Calu3 (cell line): ENCODE measurements around the gene GDPD2. TPM values are rescaled to one million over a fixed set of nuclear protein-coding genes. Genes with fewer than 3 reads are reported as not detected.

Source experiments
- BruUV-seq: library from RNA; stranded (reverse); fragments of 400-500 nt; replicated peaks from 2 replicates; lab custom pipeline; 2021; lab: Mats Ljungman, UMichigan
- CTCF ChIA-PET: fragments of 300-600 bp; sonication (Branson Sonifier 250); formaldehyde crosslinking; loops from one replicate; lab custom pipeline; 2022; ENCODE audit warnings: antibody characterized with exemption; lab: Charles Lee
- DNase-seq: peaks from one replicate; pipeline ENCODE4 v3.0.0; 2022
- H3K27ac Mint-ChIP-seq: one replicate; pipeline ENCODE4 v1.8.0; 2022; ENCODE audit warnings: mixed read lengths; ENCODE audit not compliant: unreplicated experiment
- H3K27me3 Mint-ChIP-seq: one replicate; pipeline ENCODE4 v1.8.0; 2022; ENCODE audit warnings: mixed read lengths; ENCODE audit not compliant: unreplicated experiment
- H3K36me3 Mint-ChIP-seq: one replicate; pipeline ENCODE4 v1.8.0; 2022; ENCODE audit warnings: mild to moderate bottlenecking, moderate library complexity, mixed read lengths; ENCODE audit not compliant: insufficient read depth, unreplicated experiment
- H3K4me1 Mint-ChIP-seq: one replicate; pipeline ENCODE4 v1.8.0; 2022; ENCODE audit warnings: mild to moderate bottlenecking, low read depth, mixed read lengths; ENCODE audit not compliant: unreplicated experiment
- H3K4me3 Mint-ChIP-seq: one replicate; pipeline ENCODE4 v1.8.0; 2022; ENCODE audit warnings: mild to moderate bottlenecking, low read depth, moderate library complexity, mixed read lengths; ENCODE audit not compliant: unreplicated experiment
- H3K9me3 Mint-ChIP-seq: one replicate; pipeline ENCODE4 v1.8.0; 2022; ENCODE audit warnings: low read depth, mixed read lengths; ENCODE audit not compliant: unreplicated experiment
- CTCF ChIP-seq: fragments of 200-600 bp; IDR thresholded peaks from one replicate; pipeline ENCODE4 v1.8.0; 2022; ENCODE audit warnings: antibody characterized with exemption; ENCODE audit not compliant: unreplicated experiment
- intact Hi-C: fragments of 100-400 bp; cut with micrococcal nuclease; formaldehyde crosslinking; loops from one replicate; pipeline ENCODE4 v1.10.0; 2022; ENCODE audit not compliant: unreplicated experiment
- total RNA-seq: library from RNA; stranded (reverse); gene quantifications from 2 replicates; pipeline ENCODE4 v1.2.3, GENCODE V29; 2022

GDPD2 gene
- total RNA-seq, 1 experiment from 2014 or later, result not detected

- no TSS peak for BruUV-seq
- peaks cover 27% of the 10 kb centered on the region for H3K4me1 Mint-ChIP-seq
- TF ChIP-seq CTCF, result no peak
- DNase-seq, result no peak
- H3K9me3 Mint-ChIP-seq, result peaks cover 2% of the 10 kb centered on the region
- H3K4me3 Mint-ChIP-seq, result peak overlapping the region; percentile 99
- no peaks in the 10 kb centered on the region for H3K27me3 Mint-ChIP-seq
- peak overlapping the region; percentile 76 for H3K27ac Mint-ChIP-seq
- H3K36me3 Mint-ChIP-seq, result peaks cover 52% of the 10 kb centered on the region
- intact Hi-C loops, result loop anchor here (5.0 kb wide), 1 partner anchor 214 kb away; no protein-coding TSS in a partner anchor
- CTCF ChIA-PET, result interaction anchor here (1.0 to 2.5 kb wide), 4 partner anchors 19 to 212 kb away, joined by 4 to 14 read pairs (median 6); no protein-coding TSS in a partner anchor
Observed at GRCh38 chrX:70453024-70453618, 30.0 kb downstream of the GDPD2 start.

- Mint-ChIP-seq H3K9me3 (peaks cover 2% of the 10 kb centered on the region), H3K27me3 (no peaks in the 10 kb centered on the region), H3K4me3 (peak overlapping the region; percentile 99), H3K4me1 (peaks cover 27% of the 10 kb centered on the region), H3K27ac (peak overlapping the region; percentile 97), H3K36me3 (peaks cover 52% of the 10 kb centered on the region)
- BruUV-seq, result no TSS peak
- peak; percentile 89 for TF ChIP-seq CTCF
- intact Hi-C loops, result loop anchor here (1.0 to 5.0 kb wide), 2 partner anchors 100 to 213 kb away; no protein-coding TSS in a partner anchor
- CTCF ChIA-PET, result interaction anchor here (0.6 to 1.0 kb wide), 2 partner anchors 100 to 210 kb away, joined by 5 to 6 read pairs; no protein-coding TSS in a partner anchor
- peak; percentile 93 for DNase-seq
Observed at GRCh38 chrX:70454441-70455365, 31.6 kb downstream of the GDPD2 start.

GRCh38 chrX:70455366-70456202, 32.5 kb downstream of the GDPD2 start:
- Mint-ChIP-seq H3K36me3 (peaks cover 52% of the 10 kb centered on the region), H3K27ac (peak overlapping the region; percentile 97), H3K9me3 (peaks cover 2% of the 10 kb centered on the region), H3K4me3 (peak overlapping the region; percentile 99), H3K27me3 (no peaks in the 10 kb centered on the region), H3K4me1 (peaks cover 27% of the 10 kb centered on the region)
- CTCF ChIA-PET, result interaction anchor here (1.0 to 1.5 kb wide), 2 partner anchors 24 to 209 kb away, joined by 3 to 4 read pairs; no protein-coding TSS in a partner anchor
- DNase-seq, result peak; percentile 31
- intact Hi-C loops, result no loop called here
- no peak for TF ChIP-seq CTCF
- BruUV-seq, result no TSS peak

- no peak for TF ChIP-seq CTCF
- peak overlapping the region; percentile 99 for H3K4me3 Mint-ChIP-seq
- H3K36me3 Mint-ChIP-seq, result peaks cover 52% of the 10 kb centered on the region
- intact Hi-C loops, result no loop called here
- H3K27ac Mint-ChIP-seq, result peak overlapping the region; percentile 97
- DNase-seq, result no peak
- peaks cover 2% of the 10 kb centered on the region for H3K9me3 Mint-ChIP-seq
- no TSS peak for BruUV-seq
- peaks cover 27% of the 10 kb centered on the region for H3K4me1 Mint-ChIP-seq
- CTCF ChIA-PET, result interaction anchor here (1.0 to 1.5 kb wide), 2 partner anchors 23 to 208 kb away, joined by 3 to 4 read pairs; no protein-coding TSS in a partner anchor
- no peaks in the 10 kb centered on the region for H3K27me3 Mint-ChIP-seq
Observed at GRCh38 chrX:70456256-70456655, 33.1 kb downstream of the GDPD2 start.
